Measurements from ENCODE around the gene SARDH. TPM values are rescaled to one million over a fixed set of nuclear protein-coding genes. Genes with fewer than 3 reads are reported as not detected.

The SARDH gene
- polyA plus RNA-seq, 1 donor (not counting 4 experiments of a cell fraction or from before 2014, with no cell fraction given): 0.03 TPM

DNA sequence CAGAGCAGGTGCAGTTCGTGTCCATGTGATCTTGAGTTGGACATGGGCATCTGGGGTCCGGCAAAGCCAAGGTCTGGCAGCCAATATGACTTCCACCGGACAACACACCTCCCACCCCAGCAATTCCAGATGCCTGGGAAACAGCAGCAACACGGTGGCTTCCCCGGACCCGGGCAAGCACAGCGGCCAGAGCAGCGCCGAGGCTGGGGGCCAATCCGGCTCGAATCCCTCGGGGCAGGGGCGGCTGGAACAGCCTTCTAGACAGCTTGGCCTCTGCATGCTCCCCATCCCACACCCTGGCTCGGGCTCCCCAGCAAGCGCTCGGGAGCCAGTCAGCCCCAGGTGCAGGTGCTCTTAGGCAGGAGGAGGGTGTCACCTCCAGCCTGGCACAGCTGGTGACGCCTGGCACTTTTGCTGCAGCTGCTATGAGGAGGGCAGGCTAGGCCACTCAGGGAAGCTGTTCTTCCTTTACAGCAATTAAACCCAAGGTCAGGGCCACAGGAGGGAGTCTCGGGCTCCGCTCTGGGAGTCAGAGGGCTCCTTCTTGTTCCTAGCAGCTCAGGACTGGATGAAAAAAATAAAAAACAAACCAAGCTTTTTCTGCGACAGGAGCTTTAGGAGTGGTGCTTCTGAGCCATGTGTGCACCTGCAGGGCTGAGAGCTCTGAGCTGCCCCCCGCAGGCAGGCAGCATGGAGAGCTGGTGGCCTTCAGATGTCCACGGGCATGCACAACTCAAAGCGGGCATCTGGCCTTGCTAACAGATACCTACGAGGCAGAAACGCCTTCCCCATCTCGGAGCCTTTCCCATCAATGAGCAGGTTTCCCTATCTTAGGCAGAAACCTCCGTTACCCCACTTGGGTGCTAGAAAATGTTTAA, 73.7 kb downstream of the SARDH start:
- Histone ChIP-seq H3K9me1 (ENCODE audit: control insufficient read depth, extremely low read depth, insufficient read depth, low read length) (no peaks in the 10 kb centered on the region), H4K20me1 (ENCODE audit: control insufficient read depth, extremely low read depth, insufficient read depth, low read length) (no peaks in the 10 kb centered on the region), H3K4me3 (ENCODE audit: control insufficient read depth in 2 of 3, extremely low read depth in 1 of 3, insufficient read depth in 2 of 3, low read depth in 1 of 3, low read length in 3 of 3) (no peak overlapping the region), H3K27me3 (ENCODE audit: control insufficient read depth, extremely low read depth, insufficient read depth, low read length) (peaks cover 43% of the 10 kb centered on the region), H3K9me3 (ENCODE audit: control insufficient read depth, low read depth, low read length) (no peaks in the 10 kb centered on the region), H3K36me3 (ENCODE audit: control insufficient read depth in 2 of 2, extremely low read depth in 1 of 2, insufficient read depth in 2 of 2, low read length in 2 of 2) (no peaks in the 10 kb centered on the region), H3K9ac (ENCODE audit: control insufficient read depth, extremely low read depth, insufficient read depth, low read length) (no peak overlapping the region), H3K27ac (ENCODE audit: control insufficient read depth, insufficient read depth, low read length) (no peak overlapping the region), H3K79me2 (ENCODE audit: control insufficient read depth, insufficient read depth, low read length) (no peaks in the 10 kb centered on the region), H3K4me1 (ENCODE audit: control insufficient read depth, extremely low read depth, insufficient read depth, low read length) (no peaks in the 10 kb centered on the region), H2AFZ (ENCODE audit: control insufficient read depth, low read length) (no peak overlapping the region), H3K4me2 (ENCODE audit: control insufficient read depth, extremely low read depth, insufficient read depth, low read depth, low read length) (no peak overlapping the region)
- TF ChIP-seq EZH2 (IDR thresholded peaks at IDR 0.05; ENCODE audit: low read length): no peak
- TF ChIP-seq, protein P1, sequence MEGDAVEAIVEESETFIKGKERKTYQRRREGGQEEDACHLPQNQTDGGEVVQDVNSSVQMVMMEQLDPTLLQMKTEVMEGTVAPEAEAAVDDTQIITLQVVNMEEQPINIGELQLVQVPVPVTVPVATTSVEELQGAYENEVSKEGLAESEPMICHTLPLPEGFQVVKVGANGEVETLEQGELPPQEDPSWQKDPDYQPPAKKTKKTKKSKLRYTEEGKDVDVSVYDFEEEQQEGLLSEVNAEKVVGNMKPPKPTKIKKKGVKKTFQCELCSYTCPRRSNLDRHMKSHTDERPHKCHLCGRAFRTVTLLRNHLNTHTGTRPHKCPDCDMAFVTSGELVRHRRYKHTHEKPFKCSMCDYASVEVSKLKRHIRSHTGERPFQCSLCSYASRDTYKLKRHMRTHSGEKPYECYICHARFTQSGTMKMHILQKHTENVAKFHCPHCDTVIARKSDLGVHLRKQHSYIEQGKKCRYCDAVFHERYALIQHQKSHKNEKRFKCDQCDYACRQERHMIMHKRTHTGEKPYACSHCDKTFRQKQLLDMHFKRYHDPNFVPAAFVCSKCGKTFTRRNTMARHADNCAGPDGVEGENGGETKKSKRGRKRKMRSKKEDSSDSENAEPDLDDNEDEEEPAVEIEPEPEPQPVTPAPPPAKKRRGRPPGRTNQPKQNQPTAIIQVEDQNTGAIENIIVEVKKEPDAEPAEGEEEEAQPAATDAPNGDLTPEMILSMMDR (optimal IDR thresholded peaks at IDR 0.05 in 1 of 3, IDR thresholded peaks at IDR 0.05 in 1 of 3, conservative IDR thresholded peaks at IDR 0.05 in 1 of 3; ENCODE audit: extremely low read depth in 1 of 3, insufficient read depth in 2 of 3, low read length in 3 of 3): peak in 1 of 3 experiments; percentile 24
- no peak for DNase-seq (ENCODE audit: low read depth, low spot score)
- dilution Hi-C loops (cut with MboI; ENCODE audit: extremely low pct_ligation_motif_present, low sequenced_read_pairs): no loop called here
- FAIRE-seq: no peak

DNA sequence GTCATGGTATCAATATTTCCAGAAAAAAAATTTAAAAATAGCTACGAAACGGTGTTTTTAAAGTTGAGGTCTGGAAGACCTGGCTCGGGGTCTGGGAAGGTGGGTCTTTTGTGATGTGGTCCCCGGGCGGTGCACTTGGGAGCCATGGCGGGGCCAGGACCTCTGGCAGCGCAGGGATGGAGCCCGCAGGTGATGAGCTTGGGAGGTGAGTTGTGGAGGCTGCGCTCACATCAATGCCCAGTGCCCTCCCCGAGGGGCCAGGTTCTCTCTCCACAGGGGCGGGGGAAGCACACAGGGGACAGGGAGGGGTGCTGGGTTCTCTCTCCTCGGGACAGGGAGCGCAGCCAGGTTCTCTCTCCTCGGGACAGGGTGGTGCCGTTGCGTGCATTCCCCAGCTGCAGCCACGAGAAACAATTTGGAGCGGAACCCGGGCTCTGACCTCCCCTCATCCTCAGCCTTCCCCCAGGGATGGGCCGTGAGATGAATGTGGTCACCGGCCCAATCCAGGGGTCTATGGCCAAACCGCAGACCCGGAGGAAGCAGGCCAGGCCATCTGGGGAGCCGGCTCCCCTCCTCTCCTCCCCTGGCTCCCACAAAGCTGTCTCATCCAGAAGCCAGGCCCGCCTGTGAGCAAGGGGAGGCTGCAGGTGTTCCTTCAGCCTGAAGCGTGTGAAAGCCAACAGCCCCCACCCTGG, 76.2 kb downstream of the SARDH start:
- TF ChIP-seq, protein P1 (optimal IDR thresholded peaks at IDR 0.05 in 1 of 3, IDR thresholded peaks at IDR 0.05 in 1 of 3, conservative IDR thresholded peaks at IDR 0.05 in 1 of 3; ENCODE audit: extremely low read depth in 1 of 3, insufficient read depth in 2 of 3, low read length in 3 of 3): no peak
- TF ChIP-seq EZH2 (IDR thresholded peaks at IDR 0.05; ENCODE audit: low read length): no peak
- DNase-seq (ENCODE audit: low read depth, low spot score) (no peak), FAIRE-seq (no peak)
- Histone ChIP-seq H3K27me3 (ENCODE audit: control insufficient read depth, extremely low read depth, insufficient read depth, low read length) (peaks cover 67% of the 10 kb centered on the region), H2AFZ (ENCODE audit: control insufficient read depth, low read length) (no peak overlapping the region), H3K4me2 (ENCODE audit: control insufficient read depth, extremely low read depth, insufficient read depth, low read depth, low read length) (no peak overlapping the region), H3K79me2 (ENCODE audit: control insufficient read depth, insufficient read depth, low read length) (no peaks in the 10 kb centered on the region), H3K4me1 (ENCODE audit: control insufficient read depth, extremely low read depth, insufficient read depth, low read length) (peaks cover 5% of the 10 kb centered on the region), H3K9me3 (ENCODE audit: control insufficient read depth, low read depth, low read length) (no peaks in the 10 kb centered on the region), H4K20me1 (ENCODE audit: control insufficient read depth, extremely low read depth, insufficient read depth, low read length) (no peaks in the 10 kb centered on the region), H3K9ac (ENCODE audit: control insufficient read depth, extremely low read depth, insufficient read depth, low read length) (no peak overlapping the region), H3K4me3 (ENCODE audit: control insufficient read depth in 2 of 3, extremely low read depth in 1 of 3, insufficient read depth in 2 of 3, low read depth in 1 of 3, low read length in 3 of 3) (no peak overlapping the region), H3K36me3 (ENCODE audit: control insufficient read depth in 2 of 2, extremely low read depth in 1 of 2, insufficient read depth in 2 of 2, low read length in 2 of 2) (no peaks in the 10 kb centered on the region), H3K9me1 (ENCODE audit: control insufficient read depth, extremely low read depth, insufficient read depth, low read length) (no peaks in the 10 kb centered on the region), H3K27ac (ENCODE audit: control insufficient read depth, insufficient read depth, low read length) (no peak overlapping the region)
- dilution Hi-C loops (cut with MboI; ENCODE audit: extremely low pct_ligation_motif_present, low sequenced_read_pairs): no loop called here

Data from keratinocyte (primary cell).